H1 (cell line): ENCODE results near the gene IL17RD. TPM values are rescaled to one million over a fixed set of nuclear protein-coding genes. Genes with fewer than 3 reads are reported as not detected.

Source experiments
- CTCF ChIA-PET: fragments of 300-600 bp; sonication (Branson Sonifier 250); formaldehyde crosslinking; loops from one replicate; lab custom pipeline; 2021; ENCODE audit not compliant: partially characterized antibody; lab: Charles Lee
- POLR2A ChIA-PET: fragments of 300-600 bp; sonication (Branson Sonifier 250); formaldehyde crosslinking; loops from one replicate; lab custom pipeline; 2021; ENCODE audit warnings: inconsistent platforms; ENCODE audit not compliant: partially characterized antibody; lab: Charles Lee
- DNase-seq, 2 experiments: peaks; one replicate each; pipeline versions ENCODE4 v3.0.0 to v3.0.0-alpha.2; 2010 to 2022; ENCODE audit warnings: low spot score in 2 of 2, low read depth in 1 of 2, mixed read lengths in 1 of 2
- FAIRE-seq: peaks from 2 replicates; lab custom pipeline; 2011; peaks lifted over from hg19 to GRCh38; lab: Jason Lieb, UNC
- H2AFZ ChIP-seq: 2 replicates; pipeline ENCODE4 v1.8.1; 2012; ENCODE audit warnings: low read length, inconsistent platforms
- H2AK5ac ChIP-seq: 2 replicates; pipeline ENCODE4 v1.6.1; 2013; ENCODE audit warnings: low read depth, low read length
- H2BK120ac ChIP-seq: replicated peaks from 2 replicates; pipeline ENCODE3; 2013; ENCODE audit warnings: low read depth, low read length, inconsistent platforms
- H2BK12ac ChIP-seq: 2 replicates; pipeline ENCODE4 v1.6.1; 2013; ENCODE audit warnings: low read depth, low read length
- H2BK15ac ChIP-seq: 2 replicates; pipeline ENCODE4 v1.6.1; 2013; ENCODE audit warnings: low read length
- H2BK20ac ChIP-seq: 2 replicates; pipeline ENCODE4 v1.6.1; 2013; ENCODE audit warnings: low read length
- H2BK5ac ChIP-seq: 2 replicates; pipeline ENCODE4 v1.6.1; 2013; ENCODE audit warnings: low read depth, low read length
- H3K14ac ChIP-seq: 2 replicates; pipeline ENCODE4 v1.6.1; 2013; ENCODE audit warnings: inconsistent platforms; ENCODE audit not compliant: insufficient read length
- H3K18ac ChIP-seq: 2 replicates; pipeline ENCODE4 v1.6.1; 2013; ENCODE audit warnings: low read length; ENCODE audit errors: extremely low read depth
- H3K23ac ChIP-seq: 2 replicates; pipeline ENCODE4 v1.6.1; 2013; ENCODE audit warnings: inconsistent platforms; ENCODE audit not compliant: insufficient read length
- H3K23me2 ChIP-seq: 2 replicates; pipeline ENCODE4 v1.6.1; 2013; ENCODE audit warnings: low read depth, low read length
- H3K27ac ChIP-seq: 2 replicates; pipeline ENCODE4 v1.6.1; 2011; ENCODE audit warnings: low read depth, low read length, inconsistent platforms
- H3K27me3 ChIP-seq, 4 experiments: replicated peaks in 1 of 4; 1 replicate in 1 of 4; 2 replicates in 3 of 4; pipeline versions ENCODE4 v1.6.1 to v1.8.1; 2011 to 2013; ENCODE audit warnings: low read length in 3 of 4, mild to moderate bottlenecking in 3 of 4, inconsistent platforms in 2 of 4, mixed read lengths in 2 of 4, moderate library complexity in 1 of 4; ENCODE audit not compliant: control insufficient read depth in 3 of 4, insufficient read depth in 3 of 4; ENCODE audit errors: extremely low read depth in 1 of 4
- H3K36me3 ChIP-seq, 4 experiments: 2 replicates each; pipeline versions ENCODE4 v1.6.1 to v1.8.1; 2011 to 2013; ENCODE audit warnings: mild to moderate bottlenecking in 4 of 4, low read length in 3 of 4, moderate library complexity in 2 of 4, control low read depth in 1 of 4, inconsistent platforms in 1 of 4; ENCODE audit not compliant: insufficient read depth in 4 of 4, control insufficient read depth in 2 of 4
- H3K4ac ChIP-seq: replicated peaks from 2 replicates; pipeline ENCODE3; 2013; ENCODE audit warnings: low read length, low read depth, mixed read lengths, inconsistent platforms; ENCODE audit not compliant: insufficient read length
- H3K4me1 ChIP-seq, 4 experiments: replicated peaks in 1 of 4; 1 replicate in 1 of 4; 2 replicates in 3 of 4; pipeline versions ENCODE4 v1.6.1 to v1.8.1; 2011 to 2013; ENCODE audit warnings: low read length in 3 of 4, inconsistent platforms in 2 of 4, mixed read lengths in 1 of 4; ENCODE audit not compliant: insufficient read depth in 4 of 4, control insufficient read depth in 3 of 4
- H3K4me2 ChIP-seq, 2 experiments: 2 replicates each; pipeline versions ENCODE4 v1.6.1 to v1.8.1; 2011 to 2013; ENCODE audit warnings: low read depth in 2 of 2, low read length in 2 of 2, control low read depth in 1 of 2, inconsistent platforms in 1 of 2, mild to moderate bottlenecking in 1 of 2; ENCODE audit not compliant: insufficient read depth in 1 of 2
- H3K4me3 ChIP-seq, 4 experiments: fragments of 200-600, 300-600 bp in 1 of 4; sonication (generic), shearing (Covaris generic), sonication (Bioruptor Twin) in 1 of 4; 2 replicates each; pipeline versions ENCODE4 v1.5.1 to v1.8.1; 2011 to 2016; ENCODE audit warnings: low read length in 4 of 4, low read depth in 3 of 4, control low read depth in 2 of 4, inconsistent platforms in 2 of 4, mild to moderate bottlenecking in 2 of 4, mixed read lengths in 1 of 4, moderate library complexity in 1 of 4; ENCODE audit not compliant: insufficient read depth in 2 of 4; ENCODE audit errors: extremely low read depth in 1 of 4
- H3K56ac ChIP-seq: replicated peaks from 2 replicates; pipeline ENCODE3; 2013; ENCODE audit warnings: low read depth, mild to moderate bottlenecking, mixed read lengths, low read length, inconsistent platforms; ENCODE audit not compliant: insufficient read length
- H3K79me1 ChIP-seq: 2 replicates; pipeline ENCODE4 v1.6.1; 2013; ENCODE audit warnings: low read depth, low read length, control low read depth
- H3K79me2 ChIP-seq, 2 experiments: 2 replicates each; pipeline versions ENCODE4 v1.6.1 to v1.8.1; 2012 to 2013; ENCODE audit warnings: low read length in 2 of 2, mild to moderate bottlenecking in 2 of 2, inconsistent platforms in 1 of 2; ENCODE audit not compliant: insufficient read depth in 2 of 2, control insufficient read depth in 1 of 2
- H3K9ac ChIP-seq, 4 experiments: replicated peaks in 1 of 4; 1 replicate in 1 of 4; 2 replicates in 3 of 4; pipeline versions ENCODE4 v1.6.1 to v1.8.1; 2011 to 2013; ENCODE audit warnings: low read depth in 3 of 4, low read length in 3 of 4, control low read depth in 2 of 4, mild to moderate bottlenecking in 2 of 4, moderate library complexity in 2 of 4, inconsistent platforms in 1 of 4; ENCODE audit errors: extremely low read depth in 1 of 4
- H3K9me3 ChIP-seq, 2 experiments: 2 replicates each; pipeline versions ENCODE4 v1.6.1 to v1.8.1; 2012 to 2013; ENCODE audit warnings: mild to moderate bottlenecking in 2 of 2, moderate library complexity in 2 of 2, control low read depth in 1 of 2, inconsistent platforms in 1 of 2, low read depth in 1 of 2, low read length in 1 of 2, mixed read lengths in 1 of 2; ENCODE audit not compliant: insufficient read depth in 2 of 2
- H4K20me1 ChIP-seq, 2 experiments: replicated peaks in 1 of 2; 2 replicates each; pipeline versions ENCODE3 to v1.8.1; 2011 to 2013; ENCODE audit warnings: inconsistent platforms in 2 of 2, low read length in 2 of 2, mild to moderate bottlenecking in 1 of 2; ENCODE audit not compliant: insufficient read depth in 2 of 2, control insufficient read depth in 1 of 2
- H4K5ac ChIP-seq: 2 replicates; pipeline ENCODE4 v1.6.1; 2013; ENCODE audit warnings: low read length, low read depth, mixed read lengths, inconsistent platforms; ENCODE audit not compliant: insufficient read length
- H4K8ac ChIP-seq: 2 replicates; pipeline ENCODE4 v1.8.0; 2013; ENCODE audit warnings: mild to moderate bottlenecking, moderate library complexity, low read length, inconsistent platforms; ENCODE audit not compliant: insufficient read depth; ENCODE audit errors: extremely low read depth
- H4K91ac ChIP-seq: replicated peaks from 2 replicates; pipeline ENCODE3; 2013; ENCODE audit warnings: low read length, mixed read lengths, inconsistent platforms; ENCODE audit not compliant: insufficient read length
- ATF3 ChIP-seq: IDR thresholded peaks from 2 replicates; pipeline ENCODE4 v1.6.1; 2011; ENCODE audit warnings: low read depth, mild to moderate bottlenecking, low read length; ENCODE audit not compliant: insufficient read depth
- CREB1 ChIP-seq: IDR thresholded peaks from 2 replicates; pipeline ENCODE4 v1.6.1; 2012; ENCODE audit warnings: inconsistent platforms
- CTBP2 ChIP-seq: IDR thresholded peaks from 2 replicates; pipeline ENCODE4 v1.7.0; 2011; ENCODE audit warnings: borderline replicate concordance, mild to moderate bottlenecking, moderate library complexity, mixed read lengths, low read length; ENCODE audit not compliant: insufficient read depth, insufficient read length
- GABPA ChIP-seq: IDR thresholded peaks from 2 replicates; pipeline ENCODE4 v1.6.1; 2011; ENCODE audit warnings: mild to moderate bottlenecking, low read length, moderate library complexity, borderline replicate concordance; ENCODE audit not compliant: insufficient read depth
- NANOG ChIP-seq: IDR thresholded peaks from 2 replicates; pipeline ENCODE4 v1.6.1; 2011; ENCODE audit warnings: low read length, low read depth, mild to moderate bottlenecking, inconsistent platforms; ENCODE audit not compliant: insufficient read depth, poor library complexity, severe bottlenecking
- SIRT6 ChIP-seq: IDR thresholded peaks from one replicate; pipeline ENCODE4 v1.7.1; 2012; ENCODE audit warnings: low read length, inconsistent platforms
- SRF ChIP-seq: IDR thresholded peaks from 2 replicates; pipeline ENCODE4 v1.6.1; 2011; ENCODE audit warnings: mild to moderate bottlenecking, low read depth, low read length, moderate library complexity
- YY1 ChIP-seq: IDR thresholded peaks from 2 replicates; pipeline ENCODE4 v1.6.1; 2011; ENCODE audit warnings: low read depth, mild to moderate bottlenecking, low read length
- WGBS, 2 experiments: shearing (Covaris generic) in 1 of 2; methylation state at CpG; one replicate each; pipeline versions ENCODE4 v1.1.6 to v1.1.7; 2013 to 2015; ENCODE audit warnings: low lambda C conversion rate in 2 of 2, mixed read lengths in 2 of 2, inconsistent platforms in 1 of 2, low coverage in 1 of 2, missing lambda C conversion rate in 1 of 2; ENCODE audit not compliant: insufficient replicate concordance in 2 of 2, insufficient coverage in 1 of 2, insufficient read length in 1 of 2; ENCODE audit errors: extremely low coverage in 1 of 2, missing lambda C conversion rate in 1 of 2; 5-methylcytosine and 5-hydroxymethylcytosine counted together
- polyA plus RNA-seq, 7 experiments: library from polyadenylated mRNA; depleted of rRNA in 3 of 7; stranded (reverse) in 5 of 7; unstranded in 2 of 7; fragments of >200 nt in 5 of 7; fragments of 200-250 nt in 2 of 7; gene quantifications; 1 replicate in 5 of 7; 2 replicates in 1 of 7; 4 replicates in 1 of 7; pipeline versions ENCODE4 v1.2.1 to v1.2.3, GENCODE V29; 2011 to 2013; ENCODE audit warnings: missing spikeins in 2 of 7, mixed read lengths in 2 of 7
- total RNA-seq: library from RNA; stranded (reverse); fragmentation: NEBNext Ultra II Directional; extraction: Animal tissue kit (Norgen Biotek cat#: 25700); gene quantifications from 2 replicates; pipeline ENCODE4 v1.2.1, GENCODE V29; 2021

IL17RD gene
- total and polyA plus RNA-seq, 2 of the 8 experiments (the other 6 are each of a cell fraction or from before 2014, with no cell fraction given) = 10.9 to 48.9 TPM

DNA sequence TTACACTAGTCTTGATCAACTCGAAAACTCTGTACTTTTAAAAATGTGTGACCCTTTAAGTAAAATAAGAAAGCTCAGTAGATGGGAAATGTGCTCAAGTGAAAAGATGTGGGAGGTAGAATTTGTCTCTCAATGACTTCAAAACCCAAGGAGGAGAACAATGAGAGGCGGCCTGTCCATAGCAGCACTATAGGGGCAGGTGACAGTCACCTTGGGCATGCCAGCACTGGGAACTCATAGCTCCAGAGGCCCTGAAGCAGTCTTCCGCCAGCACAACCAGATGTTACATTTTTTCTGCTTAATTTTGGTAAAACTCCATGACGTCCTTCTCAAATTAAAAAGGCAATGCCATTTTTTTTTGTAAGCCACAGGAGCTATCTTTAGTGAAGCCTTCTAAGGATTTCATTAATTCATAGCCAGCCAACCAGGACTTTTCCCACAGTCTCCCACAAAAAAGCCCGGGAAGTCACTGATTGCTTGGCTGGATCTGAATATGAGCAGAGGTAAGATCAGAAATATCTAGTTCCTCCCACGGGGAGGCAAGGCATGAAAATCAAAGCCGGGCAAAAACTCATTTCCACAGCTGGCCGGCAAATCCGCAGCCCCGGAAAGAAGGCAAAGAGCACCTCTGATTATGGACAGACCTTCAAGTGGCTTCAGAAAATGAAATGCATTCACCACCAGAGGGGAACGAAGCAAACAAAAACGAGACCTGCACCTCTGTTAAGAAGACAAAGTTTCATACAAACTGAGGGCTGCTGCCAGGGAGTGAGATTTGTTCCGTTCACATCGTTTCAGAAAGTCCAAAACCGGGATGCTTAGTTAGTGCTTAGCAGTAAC is 10.5 kb downstream of the IL17RD start:
- peaks cover 9 to 27% (median 13%) of the 10 kb centered on the region in 4 experiments for H3K4me1 ChIP-seq
- no peak overlapping the region for H3K9ac ChIP-seq
- no peak for DNase-seq
- ChIA-PET CTCF (interaction anchor here (0.6 to 1.5 kb wide), 7 partner anchors 15 to 356 kb away, joined by 3 to 7 read pairs (median 3); no protein-coding TSS in a partner anchor), POLR2A (interaction anchor here (1.3 to 3.6 kb wide), 4 partner anchors 8 to 24 kb away, joined by 4 to 20 read pairs (median 4); no protein-coding TSS in a partner anchor)
- no peak overlapping the region for H2BK120ac ChIP-seq
- H3K79me1 ChIP-seq = 0 out of 2 replicates have a peak, but pooled peaks cover 2% of the 10 kb centered on the region
- H2BK20ac ChIP-seq = no peak overlapping the region; the same call in 1 of the 2 replicates
- H4K20me1 ChIP-seq = peaks cover 5 to 25% of the 10 kb centered on the region in 2 experiments
- H3K4me2 ChIP-seq = no peak overlapping the region
- no peak overlapping the region for H3K56ac ChIP-seq
- no peak overlapping the region for H4K91ac ChIP-seq
- H3K14ac ChIP-seq = no peak overlapping the region
- no peak overlapping the region for H2BK15ac ChIP-seq
- no peaks in the 10 kb centered on the region; the same call in 1 of the 2 replicates for H3K23me2 ChIP-seq
- no peak overlapping the region for H4K8ac ChIP-seq
- peaks cover 3 to 41% of the 10 kb centered on the region in 2 experiments; a peak in 3 of 4 replicates for H3K79me2 ChIP-seq
- FAIRE-seq = no peak
- H3K4ac ChIP-seq = no peak overlapping the region
- no peak overlapping the region for H4K5ac ChIP-seq
- no peaks in the 10 kb centered on the region for H3K9me3 ChIP-seq
- no peaks in the 10 kb centered on the region for H3K36me3 ChIP-seq
- H2AFZ ChIP-seq = no peak overlapping the region
- peak overlapping the region; percentile 20; the same call in 1 of the 2 replicates for H3K18ac ChIP-seq
- peaks cover 0 to 24% (median 6%) of the 10 kb centered on the region in 4 experiments; a peak in 4 of 7 replicates for H3K27me3 ChIP-seq
- H3K4me3 ChIP-seq = no peak overlapping the region
- no peak overlapping the region for H2BK5ac ChIP-seq
- H2AK5ac ChIP-seq = no peak overlapping the region
- no peak overlapping the region for H2BK12ac ChIP-seq
- 83% methylated on average over 15 of the region's 15 CpGs; no CpG with 5 or more reads in 1 of the 2 experiments for WGBS, 2 experiments
- no peak overlapping the region for H3K27ac ChIP-seq
- no peak overlapping the region for H3K23ac ChIP-seq
- no peak for TF ChIP-seq SRF
- TF ChIP-seq SIRT6 = no peak
- TF ChIP-seq CTBP2 = no peak
- TF ChIP-seq YY1 = no peak
- no peak for TF ChIP-seq NANOG
- TF ChIP-seq ATF3 = no peak
- TF ChIP-seq CREB1 = no peak
- TF ChIP-seq GABPA = no peak
